HG02642 (cell line): ENCODE measurements around the gene ETS1.

ENCODE experiments used
- ATAC-seq: cut with Tn5 transposase; IDR thresholded peaks from one replicate; pipeline ENCODE4 v1.9.1; 2021; ENCODE audit warnings: mild to moderate bottlenecking; ENCODE audit not compliant: unreplicated experiment, poor library complexity

ETS1 gene

DNA sequence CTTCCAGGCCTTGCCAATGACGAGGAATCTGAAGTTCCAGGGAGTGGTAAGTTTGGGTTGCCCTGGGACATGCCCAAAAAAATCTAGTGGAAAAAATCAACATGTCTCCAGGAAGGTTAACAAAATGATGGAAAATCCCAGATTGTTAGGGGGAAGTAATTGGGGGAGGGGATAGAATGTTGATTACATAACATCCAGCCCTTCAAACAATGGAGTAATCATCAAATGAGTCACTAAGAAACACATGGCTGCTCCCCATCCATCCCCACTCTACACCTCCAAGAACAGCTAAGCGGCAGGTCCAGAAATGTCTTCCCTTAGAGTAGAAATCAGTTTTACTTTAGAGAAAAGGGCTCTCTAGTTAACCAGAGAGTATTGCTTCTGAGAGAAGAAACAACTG, 94.9 kb downstream of the ETS1 start:
- no peak for ATAC-seq

DNA sequence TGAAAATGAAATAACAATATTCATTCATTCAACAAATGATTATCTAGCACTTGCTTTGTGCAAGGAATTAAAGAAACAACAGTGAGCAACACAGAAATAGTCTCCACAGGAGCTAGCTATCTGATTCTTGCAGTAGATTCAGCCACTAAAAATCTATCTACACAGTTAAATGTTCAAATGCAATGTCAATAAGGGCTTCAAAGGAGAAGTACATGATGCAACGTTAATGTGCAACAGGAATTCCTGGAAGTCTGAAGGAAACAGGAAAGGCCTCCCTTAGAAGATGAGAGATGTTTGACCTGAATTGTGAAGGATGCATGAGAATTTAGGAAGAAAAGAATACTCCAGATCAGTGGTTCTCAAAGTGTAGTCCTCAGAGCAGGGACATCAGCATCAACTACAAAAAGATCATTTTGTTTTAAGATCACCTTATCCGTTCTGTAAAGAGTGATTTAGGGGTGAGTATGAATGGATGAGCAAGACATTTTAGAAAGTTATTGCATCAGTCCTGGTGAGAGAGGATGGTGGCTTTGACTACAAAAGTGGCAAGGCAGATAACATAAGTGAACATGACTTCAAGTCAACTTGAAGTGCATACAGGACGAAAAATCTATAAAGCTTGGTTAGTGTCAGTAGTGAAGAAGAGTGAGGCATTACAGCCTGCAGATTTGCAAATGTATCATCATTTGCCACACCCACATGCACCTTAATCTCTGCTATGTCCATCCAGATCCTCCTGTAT, 96.0 kb downstream of the ETS1 start:
- no peak for ATAC-seq

DNA sequence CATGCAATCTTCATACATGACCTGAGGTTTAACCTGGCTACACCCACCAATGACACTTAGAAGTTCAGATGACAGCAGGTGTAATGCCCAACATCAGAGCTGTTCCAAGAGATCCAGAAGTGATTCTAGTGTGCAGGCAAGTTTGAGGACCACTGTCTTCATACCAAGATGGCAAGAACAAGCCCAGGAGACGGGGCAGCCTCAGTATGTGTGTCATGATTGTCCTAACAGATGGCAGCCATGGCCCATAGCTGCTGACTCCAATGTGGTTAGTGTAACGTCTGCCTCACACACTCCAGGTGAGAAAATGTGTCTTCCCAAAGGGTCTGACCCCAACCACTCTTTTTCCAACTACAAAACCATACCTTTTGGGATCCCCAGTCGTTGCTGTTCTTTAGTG, 97.3 kb downstream of the ETS1 start:
- no peak for ATAC-seq

GRCh38 chr11:128488471-128488870, 98.9 kb downstream of the ETS1 start:
- no peak for ATAC-seq

- no peak for ATAC-seq
Observed at GRCh38 chr11:128487978-128488377, 99.4 kb downstream of the ETS1 start.

- no peak for ATAC-seq
Observed at GRCh38 chr11:128484172-128484571, 103.2 kb downstream of the ETS1 start.

DNA sequence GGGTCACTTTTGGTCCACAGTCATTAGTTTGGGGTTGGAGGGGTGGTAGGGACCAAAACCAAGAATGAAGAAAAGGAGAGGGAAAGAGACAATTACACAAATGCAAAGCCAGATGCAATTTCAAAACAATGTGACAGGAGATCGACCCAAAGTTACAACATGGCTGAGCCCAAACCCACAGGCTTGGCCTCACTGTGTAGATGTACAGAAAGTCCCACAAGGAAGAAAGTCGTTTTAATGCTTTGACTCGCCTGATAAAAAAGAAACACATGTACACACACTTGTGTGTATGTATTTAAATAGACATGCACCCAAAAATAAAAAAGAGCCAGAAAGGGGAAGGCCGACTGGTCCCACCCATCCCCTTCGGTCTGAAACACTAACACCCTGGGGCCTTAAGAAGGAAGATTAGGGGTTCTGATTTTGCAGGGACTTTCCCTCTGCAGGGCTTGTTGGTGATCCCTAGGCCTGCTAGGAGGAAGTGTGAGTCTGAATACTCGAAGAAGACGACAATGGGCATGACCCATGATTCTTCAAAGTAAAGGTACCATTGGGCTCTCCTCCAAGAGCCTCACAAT, 104.1 kb downstream of the ETS1 start:
- ATAC-seq: peak; percentile 75

- ATAC-seq: peak; percentile 62
Observed at GRCh38 chr11:128482512-128483191, 104.7 kb downstream of the ETS1 start.

- no peak for ATAC-seq
Observed at GRCh38 chr11:128482092-128482491, 105.3 kb downstream of the ETS1 start.

GRCh38 chr11:128481135-128481534, 106.2 kb downstream of the ETS1 start:
- no peak for ATAC-seq

DNA sequence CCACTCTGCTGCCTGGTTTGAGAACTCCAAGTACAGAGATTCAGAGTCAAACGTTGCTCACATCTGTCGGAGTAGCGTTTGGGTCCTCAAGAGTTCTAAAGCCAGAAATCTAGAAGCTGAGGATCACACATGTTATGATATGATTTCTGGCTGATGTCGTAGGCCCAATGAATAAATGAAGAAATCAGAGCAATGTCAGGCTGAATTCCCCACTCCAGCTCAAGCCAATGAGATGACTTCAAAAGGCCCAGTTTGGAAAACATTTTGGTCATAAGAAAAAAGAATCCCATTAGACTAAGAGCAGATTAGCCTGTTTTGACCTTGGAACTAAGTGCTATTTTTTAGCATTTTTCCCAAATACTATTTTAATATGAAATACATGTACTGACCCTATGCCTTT, 106.7 kb downstream of the ETS1 start:
- ATAC-seq: no peak

DNA sequence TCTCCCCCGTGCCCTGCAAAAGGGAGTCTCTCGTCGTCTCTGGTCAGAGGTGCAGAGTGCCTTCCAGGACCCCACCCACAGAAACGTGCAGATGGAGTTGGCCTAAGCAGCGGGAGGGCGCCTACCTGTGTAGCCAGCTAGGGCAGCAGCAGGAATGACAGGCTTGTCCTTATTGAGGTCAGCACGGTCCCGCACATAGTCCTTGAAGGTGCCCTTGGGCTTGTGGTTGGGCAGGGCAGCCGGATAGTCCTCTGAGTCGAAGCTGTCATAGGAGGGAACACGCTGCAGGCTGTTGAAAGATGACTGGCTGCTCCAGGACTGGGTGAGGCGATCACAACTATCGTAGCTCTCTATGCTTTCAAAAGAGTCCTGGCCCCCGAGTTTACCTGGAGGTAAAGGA, 107.3 kb downstream of the ETS1 start:
- ATAC-seq: no peak

DNA sequence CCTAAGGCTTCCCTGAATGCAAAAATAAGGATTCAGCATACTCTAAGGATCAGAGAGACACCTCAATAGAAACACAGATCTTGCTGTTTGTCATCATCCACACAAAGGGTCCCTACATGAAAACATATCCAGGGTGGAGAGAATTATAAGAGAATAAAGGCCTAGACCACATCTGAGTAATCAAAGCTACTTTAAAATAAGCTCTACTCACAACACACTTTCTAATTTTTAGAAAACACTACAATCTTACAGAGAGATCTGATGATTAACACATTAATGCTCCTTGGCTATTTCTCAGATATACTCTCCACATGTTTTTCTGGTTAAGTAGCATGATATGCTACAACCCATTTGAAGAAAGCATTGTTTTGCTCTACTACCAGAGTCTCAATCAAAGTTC, 108.2 kb downstream of the ETS1 start:
- no peak for ATAC-seq

DNA sequence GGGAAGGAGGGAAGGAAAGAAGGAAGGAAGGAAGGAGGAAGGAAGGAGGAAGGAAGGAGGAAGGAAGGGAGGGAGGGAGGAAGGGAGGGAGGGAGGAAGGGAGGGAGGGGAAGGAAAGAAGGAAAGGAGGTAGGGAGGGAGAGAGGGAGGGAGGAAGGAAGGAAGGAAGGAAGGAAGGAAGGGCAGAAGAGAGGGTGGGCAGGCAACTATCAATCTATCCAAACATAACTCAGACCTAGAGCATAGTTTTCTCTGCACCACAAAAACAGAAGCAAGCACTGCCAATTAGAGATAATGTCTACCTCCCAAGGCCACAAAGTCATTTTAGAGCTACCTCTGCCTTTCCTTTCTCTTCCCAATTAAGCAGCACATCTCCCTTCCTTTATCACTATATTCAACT, 109.1 kb downstream of the ETS1 start:
- no peak for ATAC-seq

DNA sequence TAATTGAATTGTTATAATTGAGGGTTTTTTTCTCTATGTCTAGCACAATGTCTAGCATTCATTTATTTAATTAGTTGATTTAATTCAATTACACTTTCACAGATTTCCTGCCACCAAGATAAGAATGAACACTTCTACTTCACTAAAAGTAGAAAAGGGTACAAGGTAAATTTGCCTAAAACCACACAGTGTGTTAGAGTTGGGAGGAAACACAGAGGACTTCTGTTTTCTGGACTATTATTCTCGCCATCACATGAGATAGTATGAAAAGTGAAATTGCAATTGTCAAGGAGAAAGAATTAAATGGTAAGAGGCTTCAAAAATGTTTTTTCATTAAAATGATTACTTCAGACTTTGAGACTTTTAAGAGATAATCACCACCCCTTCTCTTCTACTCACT, 109.5 kb downstream of the ETS1 start:
- ATAC-seq: no peak

DNA sequence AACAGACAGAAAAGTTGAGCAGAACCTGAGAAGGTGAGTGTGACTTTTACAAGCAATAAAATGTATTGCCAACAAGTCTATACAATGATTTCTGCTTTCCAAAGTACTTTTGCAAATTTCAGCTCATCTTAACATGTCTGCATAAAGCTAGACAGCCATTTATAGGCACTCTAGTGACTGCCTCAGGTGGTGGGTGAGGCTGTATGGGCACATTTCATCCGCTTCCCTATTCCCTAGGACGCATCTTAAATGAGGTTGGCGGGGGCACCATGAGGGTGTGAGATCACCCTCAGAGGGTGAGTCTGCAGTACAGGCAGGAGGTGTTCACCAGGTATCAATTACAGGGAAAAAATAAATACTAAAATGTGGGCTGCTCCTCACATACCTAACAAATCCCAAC, 110.1 kb downstream of the ETS1 start:
- no peak for ATAC-seq

DNA sequence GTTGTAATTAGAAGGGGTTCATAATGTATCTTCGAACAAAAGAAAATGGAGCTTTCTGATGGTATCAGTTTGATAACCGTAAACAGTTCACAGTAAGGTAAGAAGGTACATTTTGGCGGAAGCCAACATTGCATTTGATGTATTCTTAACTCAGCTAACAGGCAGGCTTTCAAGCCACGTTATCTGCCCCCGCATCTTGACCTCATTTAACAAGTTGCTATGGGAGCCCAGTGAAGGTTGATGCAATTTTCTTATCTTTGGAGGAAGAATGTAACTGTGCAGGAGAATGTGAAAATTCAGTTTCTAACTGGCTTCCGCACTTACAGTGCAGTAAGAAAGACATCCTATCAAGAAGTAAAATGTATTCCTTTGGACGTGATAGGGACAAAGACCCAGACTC, 110.6 kb downstream of the ETS1 start:
- no peak for ATAC-seq

GRCh38 chr11:128476049-128476448, 111.3 kb downstream of the ETS1 start:
- ATAC-seq: no peak

DNA sequence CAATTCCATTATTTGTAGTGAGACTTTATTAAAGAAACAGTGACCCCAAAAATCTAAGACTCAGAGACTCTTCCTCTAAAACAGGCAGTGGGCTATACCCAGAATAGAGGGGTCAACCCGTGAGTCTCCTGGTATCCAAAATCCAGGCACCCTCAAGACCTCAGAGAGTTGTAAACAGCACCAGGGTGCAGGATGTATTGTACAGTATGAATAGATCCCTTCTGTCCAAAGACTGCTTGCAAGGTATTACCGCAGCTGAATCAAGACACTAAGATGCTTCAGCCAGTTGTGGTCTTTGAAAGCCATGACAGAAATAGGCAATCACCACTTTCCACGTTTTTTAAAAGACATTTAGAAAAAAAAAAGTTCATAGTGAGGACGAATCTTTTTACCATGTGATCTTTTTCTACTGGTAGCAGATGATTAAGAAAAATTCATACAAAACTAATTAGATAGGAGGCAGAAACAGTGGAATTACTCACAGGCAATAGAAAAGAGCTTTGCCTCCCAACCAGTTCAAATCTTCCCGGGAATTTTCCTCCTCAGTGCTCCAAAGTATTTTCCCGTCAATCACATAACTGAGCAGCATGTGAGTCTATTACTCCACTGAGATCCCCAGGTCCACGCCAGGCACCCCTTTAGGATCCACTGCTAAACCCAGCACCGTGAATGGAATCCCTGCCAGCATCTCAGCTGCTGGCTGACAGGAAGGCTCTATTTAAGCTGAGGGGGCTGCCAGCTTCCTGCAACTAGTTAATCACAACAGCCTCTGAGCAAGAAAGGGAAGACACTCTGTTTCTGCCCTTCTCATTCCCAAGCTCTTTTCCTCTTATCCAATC, 113.1 kb downstream of the ETS1 start:
- no peak for ATAC-seq

DNA sequence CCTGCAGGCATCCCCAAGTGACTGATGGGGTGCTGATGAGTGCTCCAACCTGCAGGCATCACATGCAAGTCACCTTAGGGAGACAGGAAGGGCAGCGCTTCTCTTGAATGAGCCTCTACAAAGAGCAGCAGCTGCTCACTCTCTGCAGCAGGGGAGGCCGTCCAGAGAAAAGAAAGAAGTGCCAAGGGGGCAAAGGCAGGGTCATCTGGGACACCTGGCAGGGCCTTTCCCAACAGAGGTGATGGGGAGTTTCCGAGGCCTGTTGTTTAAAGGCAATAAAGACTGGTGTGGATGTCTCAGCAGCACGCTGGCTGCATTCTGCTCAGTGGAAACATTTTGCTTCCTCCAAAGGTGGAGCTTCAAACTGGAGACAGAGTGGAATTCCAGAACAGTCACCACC, 113.7 kb downstream of the ETS1 start:
- peak; percentile 12 for ATAC-seq
